GM10266 (cell line): ENCODE data around the gene DPAGT1.
A peak's percentile ranks its signal among the peaks of the same experiment; 100 is the strongest.

Experiments used
- DNase-seq: peaks from one replicate; pipeline ENCODE4 v3.0.0; 2012; ENCODE audit errors: extremely low spot score
- CTCF ChIP-seq: IDR thresholded peaks from 2 replicates; pipeline ENCODE4 v1.5.1; 2012; ENCODE audit warnings: mild to moderate bottlenecking, low read depth; ENCODE audit not compliant: control insufficient read depth, insufficient read depth; ENCODE audit errors: missing control alignments

DPAGT1 gene

GRCh38 chr11:119052163-119052814 is 49.4 kb downstream of the DPAGT1 start:
- no peak for TF ChIP-seq CTCF
- no peak for DNase-seq

- DNase-seq = peak; percentile 80
- TF ChIP-seq CTCF = no peak
Measured at GRCh38 chr11:119051440-119052162, 50.1 kb downstream of the DPAGT1 start.

- no peak for DNase-seq
- TF ChIP-seq CTCF = no peak
Measured at GRCh38 chr11:119049081-119049480, 52.6 kb downstream of the DPAGT1 start.

- DNase-seq = no peak
- TF ChIP-seq CTCF = no peak
Measured at GRCh38 chr11:119048644-119049043, 53.0 kb downstream of the DPAGT1 start.

GRCh38 chr11:119047205-119047604 is 54.4 kb downstream of the DPAGT1 start:
- no peak for DNase-seq
- no peak for TF ChIP-seq CTCF
